Keratinocyte (primary cell): ENCODE measurements around the gene TRAF3. TPM values are rescaled to one million over a fixed set of nuclear protein-coding genes. Genes with fewer than 3 reads are reported as not detected.
A peak's percentile ranks its signal among the peaks of the same experiment; 100 is the strongest.
"Not testable (repeated sequence)": the region's sequence is repeated elsewhere in the genome, so short reads cannot be mapped to it uniquely, and the experiment has no call there.

Experiments
- DNase-seq: peaks from one replicate; pipeline ENCODE4 v3.0.0-alpha.2; 2011; ENCODE audit warnings: low read depth, missing footprints, low spot score
- FAIRE-seq: peaks from 2 replicates; lab custom pipeline; 2011; peaks lifted over from hg19 to GRCh38; lab: Jason Lieb, UNC
- H2AFZ ChIP-seq: 2 replicates; pipeline ENCODE4 v1.6.0; 2012; ENCODE audit warnings: low read length, control low read depth, inconsistent platforms; ENCODE audit not compliant: control insufficient read depth
- H3K27ac ChIP-seq: 2 replicates; pipeline ENCODE4 v1.5.1; 2011; ENCODE audit warnings: low read length; ENCODE audit not compliant: control insufficient read depth, insufficient read depth
- H3K27me3 ChIP-seq: 3 replicates; pipeline ENCODE4 v1.6.0; 2011; ENCODE audit warnings: low read length; ENCODE audit not compliant: control insufficient read depth, insufficient read depth; ENCODE audit errors: extremely low read depth
- H3K36me3 ChIP-seq, 2 experiments: 2 replicates in 1 of 2; 3 replicates in 1 of 2; pipeline ENCODE4 v1.5.1; 2011; ENCODE audit warnings: low read length in 2 of 2, mild to moderate bottlenecking in 1 of 2; ENCODE audit not compliant: control insufficient read depth in 2 of 2, insufficient read depth in 2 of 2; ENCODE audit errors: extremely low read depth in 1 of 2
- H3K4me1 ChIP-seq: 3 replicates; pipeline ENCODE4 v1.5.1; 2011; ENCODE audit warnings: low read length; ENCODE audit not compliant: control insufficient read depth, insufficient read depth; ENCODE audit errors: extremely low read depth
- H3K4me2 ChIP-seq: 3 replicates; pipeline ENCODE4 v1.6.0; 2011; ENCODE audit warnings: low read depth, low read length; ENCODE audit not compliant: control insufficient read depth, insufficient read depth; ENCODE audit errors: extremely low read depth
- H3K4me3 ChIP-seq, 3 experiments: fragments of 200-600 bp in 1 of 3; sonication (generic) in 1 of 3; 2 replicates in 2 of 3; 3 replicates in 1 of 3; pipeline ENCODE4 v1.5.1; 2011 to 2016; ENCODE audit warnings: low read length in 3 of 3, mild to moderate bottlenecking in 3 of 3, control low read depth in 2 of 3, inconsistent platforms in 1 of 3, low read depth in 1 of 3, mixed read lengths in 1 of 3, mixed run types in 1 of 3, moderate library complexity in 1 of 3; ENCODE audit not compliant: control insufficient read depth in 2 of 3, insufficient read depth in 2 of 3; ENCODE audit errors: extremely low read depth in 1 of 3
- H3K79me2 ChIP-seq: 2 replicates; pipeline ENCODE4 v1.6.0; 2012; ENCODE audit warnings: low read length; ENCODE audit not compliant: control insufficient read depth, insufficient read depth
- H3K9ac ChIP-seq: 3 replicates; pipeline ENCODE4 v1.6.0; 2011; ENCODE audit warnings: low read length; ENCODE audit not compliant: control insufficient read depth, insufficient read depth; ENCODE audit errors: extremely low read depth
- H3K9me1 ChIP-seq: 3 replicates; pipeline ENCODE4 v1.6.0; 2011; ENCODE audit warnings: low read length; ENCODE audit not compliant: control insufficient read depth, insufficient read depth; ENCODE audit errors: extremely low read depth
- H3K9me3 ChIP-seq: 2 replicates; pipeline ENCODE4 v1.5.1; 2012; ENCODE audit warnings: low read depth, low read length; ENCODE audit not compliant: control insufficient read depth
- H4K20me1 ChIP-seq: 3 replicates; pipeline ENCODE4 v1.6.0; 2011; ENCODE audit warnings: low read length; ENCODE audit not compliant: control insufficient read depth, insufficient read depth; ENCODE audit errors: extremely low read depth
- EZH2 ChIP-seq: IDR thresholded peaks from one replicate; pipeline ENCODE4 v1.6.1; 2012; ENCODE audit warnings: inconsistent platforms, mild to moderate bottlenecking, low read length, moderate library complexity
- dilution Hi-C: fragments of 300-500 bp; cut with MboI; formaldehyde crosslinking; loops from one replicate; pipeline ENCODE4 v1.7.0; 2020; ENCODE audit warnings: low sequenced_read_pairs; ENCODE audit not compliant: extremely low pct_ligation_motif_present
- polyA plus RNA-seq, 5 experiments: library from polyadenylated mRNA; depleted of rRNA in 3 of 5; stranded (reverse) in 3 of 5; stranded (forward) in 1 of 5; unstranded in 1 of 5; fragments of >200 nt; gene quantifications; 1 replicate in 1 of 5; 2 replicates in 3 of 5; 3 replicates in 1 of 5; pipeline versions ENCODE4 v1.2.1 to v1.2.3, GENCODE V29; 2011 to 2012; ENCODE audit warnings: missing spikeins in 2 of 5, low read depth in 1 of 5, low replicate concordance in 1 of 5
- TF ChIP-seq, protein P1 (sequence below), 3 experiments: IDR thresholded peaks in 1 of 3; conservative IDR thresholded peaks in 1 of 3; optimal IDR thresholded peaks in 1 of 3; 2 replicates in 2 of 3; 3 replicates in 1 of 3; pipeline versions ENCODE3 to v1.5.1; 2011; ENCODE audit warnings: low read length in 3 of 3, mild to moderate bottlenecking in 3 of 3, moderate library complexity in 2 of 3, control low read depth in 1 of 3, inconsistent platforms in 1 of 3; ENCODE audit not compliant: insufficient read depth in 2 of 3; ENCODE audit errors: extremely low read depth in 1 of 3

The TRAF3 gene
- polyA plus RNA-seq, 1 donor (not counting 4 experiments of a cell fraction or from before 2014, with no cell fraction given): 12.5 TPM

DNA sequence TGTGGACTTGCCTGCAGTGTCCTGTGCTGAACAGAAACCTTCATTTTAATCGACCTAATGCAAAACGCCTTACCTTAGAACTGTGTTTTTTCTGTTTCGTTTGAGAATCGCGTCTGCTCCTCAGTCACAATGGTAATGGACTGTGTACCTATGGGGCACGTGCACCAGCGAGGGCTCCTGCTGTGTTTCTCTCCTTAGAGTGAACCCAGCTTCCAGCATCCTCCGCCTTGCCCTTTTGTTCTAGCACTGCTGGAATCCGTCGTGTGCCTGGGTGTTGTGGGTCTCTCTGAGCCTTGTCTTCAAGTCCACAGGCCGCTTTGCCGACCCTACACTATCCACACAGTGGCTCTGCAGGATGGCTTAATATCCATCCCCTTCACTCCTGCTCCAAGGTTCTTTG, 148.9 kb downstream of the TRAF3 start:
- FAIRE-seq (no peak), DNase-seq (no peak)
- H3K9me1 ChIP-seq: no peaks in the 10 kb centered on the region
- no peak overlapping the region for H3K4me3 ChIP-seq
- H2AFZ ChIP-seq: no peak overlapping the region
- no peak for TF ChIP-seq EZH2
- TF ChIP-seq, protein P1, sequence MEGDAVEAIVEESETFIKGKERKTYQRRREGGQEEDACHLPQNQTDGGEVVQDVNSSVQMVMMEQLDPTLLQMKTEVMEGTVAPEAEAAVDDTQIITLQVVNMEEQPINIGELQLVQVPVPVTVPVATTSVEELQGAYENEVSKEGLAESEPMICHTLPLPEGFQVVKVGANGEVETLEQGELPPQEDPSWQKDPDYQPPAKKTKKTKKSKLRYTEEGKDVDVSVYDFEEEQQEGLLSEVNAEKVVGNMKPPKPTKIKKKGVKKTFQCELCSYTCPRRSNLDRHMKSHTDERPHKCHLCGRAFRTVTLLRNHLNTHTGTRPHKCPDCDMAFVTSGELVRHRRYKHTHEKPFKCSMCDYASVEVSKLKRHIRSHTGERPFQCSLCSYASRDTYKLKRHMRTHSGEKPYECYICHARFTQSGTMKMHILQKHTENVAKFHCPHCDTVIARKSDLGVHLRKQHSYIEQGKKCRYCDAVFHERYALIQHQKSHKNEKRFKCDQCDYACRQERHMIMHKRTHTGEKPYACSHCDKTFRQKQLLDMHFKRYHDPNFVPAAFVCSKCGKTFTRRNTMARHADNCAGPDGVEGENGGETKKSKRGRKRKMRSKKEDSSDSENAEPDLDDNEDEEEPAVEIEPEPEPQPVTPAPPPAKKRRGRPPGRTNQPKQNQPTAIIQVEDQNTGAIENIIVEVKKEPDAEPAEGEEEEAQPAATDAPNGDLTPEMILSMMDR (optimal IDR thresholded peaks at IDR 0.05 in 1 of 3, IDR thresholded peaks at IDR 0.05 in 1 of 3, conservative IDR thresholded peaks at IDR 0.05 in 1 of 3; ENCODE audit: extremely low read depth in 1 of 3, insufficient read depth in 2 of 3, low read length in 3 of 3): no peak
- H3K4me1 ChIP-seq: peaks cover 22% of the 10 kb centered on the region
- H3K9me3 ChIP-seq: peaks cover 1% of the 10 kb centered on the region
- H3K9ac ChIP-seq: no peak overlapping the region
- peaks cover 48% of the 10 kb centered on the region for H3K27me3 ChIP-seq
- H3K27ac ChIP-seq: no peak overlapping the region
- no peaks in the 10 kb centered on the region for H4K20me1 ChIP-seq
- H3K79me2 ChIP-seq: no peaks in the 10 kb centered on the region
- no peaks in the 10 kb centered on the region for H3K36me3 ChIP-seq
- no peak overlapping the region for H3K4me2 ChIP-seq
- dilution Hi-C loops: no loop called here

DNA sequence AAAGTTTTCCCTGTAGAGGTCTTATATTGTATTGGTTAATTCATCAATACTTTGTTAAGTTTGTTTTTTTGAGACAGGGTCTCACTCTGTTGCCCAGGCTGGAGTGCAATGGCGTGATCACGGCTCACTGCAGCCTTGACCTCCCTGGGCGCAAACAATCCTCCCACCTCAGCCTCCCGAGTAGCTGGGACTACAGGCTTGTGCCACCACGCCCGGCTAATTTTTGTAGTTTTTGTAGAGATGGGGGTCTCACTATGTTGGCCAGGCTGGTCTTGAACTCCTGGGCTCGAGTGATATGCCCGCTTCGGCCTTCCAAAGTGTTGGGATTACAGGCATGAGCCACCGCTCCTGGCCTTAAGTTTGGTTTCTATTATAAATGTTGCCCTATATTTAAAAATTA, 149.6 kb downstream of the TRAF3 start:
- H3K4me3 ChIP-seq: peak overlapping the region in 1 of 3 experiments; percentile 64
- H3K4me2 ChIP-seq: peak overlapping the region; percentile 90
- H3K79me2 ChIP-seq, H3K9me3 ChIP-seq, FAIRE-seq, H3K36me3 ChIP-seq, H3K9ac ChIP-seq, DNase-seq, H3K9me1 ChIP-seq, H2AFZ ChIP-seq, dilution Hi-C loops, H3K27ac ChIP-seq, H4K20me1 ChIP-seq: not testable (repeated sequence)
- H3K27me3 ChIP-seq: peaks cover 47% of the 10 kb centered on the region
- H3K4me1 ChIP-seq: peaks cover 22% of the 10 kb centered on the region

DNA sequence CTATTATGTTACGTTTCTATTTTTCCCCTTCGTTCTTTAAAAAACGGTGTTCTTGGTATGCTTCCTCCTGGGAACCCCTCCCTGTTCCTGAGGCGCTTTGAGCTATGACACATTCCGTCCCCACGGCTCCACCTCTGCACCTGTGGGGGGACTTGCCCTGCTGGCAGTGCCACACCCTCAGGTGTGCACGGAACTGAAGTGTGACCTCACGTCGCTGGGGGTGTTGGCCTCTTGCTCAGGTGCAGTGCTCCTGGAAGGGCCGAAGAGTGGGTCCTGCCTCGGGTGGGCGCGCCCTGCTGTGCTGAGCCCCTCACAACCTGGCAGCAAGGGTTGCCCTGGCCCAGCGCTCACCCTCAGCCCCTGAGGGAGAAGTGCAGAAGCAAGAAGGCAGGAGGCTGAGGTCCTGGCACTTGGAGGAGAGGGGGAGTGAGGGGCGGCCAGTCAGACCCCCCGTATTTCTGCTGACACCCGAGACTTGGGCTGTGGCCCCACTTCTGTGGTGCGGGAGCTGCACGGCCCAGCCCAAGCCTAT, 150.2 kb downstream of the TRAF3 start:
- H3K9me1 ChIP-seq: no peaks in the 10 kb centered on the region
- dilution Hi-C loops: no loop called here
- H3K4me3 ChIP-seq: peak overlapping the region; percentile 29 to 64 (median 59)
- H3K79me2 ChIP-seq: no peaks in the 10 kb centered on the region
- peaks cover 3% of the 10 kb centered on the region for H4K20me1 ChIP-seq
- H3K9ac ChIP-seq: peak overlapping the region; percentile 76
- peaks cover 0 to 2% of the 10 kb centered on the region in 2 experiments for H3K36me3 ChIP-seq
- H3K4me2 ChIP-seq: peak overlapping the region; percentile 90
- H2AFZ ChIP-seq: no peak overlapping the region
- H3K27ac ChIP-seq: no peak overlapping the region
- FAIRE-seq (peak; percentile 91), DNase-seq (peak; percentile 67)
- peaks cover 22% of the 10 kb centered on the region for H3K4me1 ChIP-seq
- no peaks in the 10 kb centered on the region for H3K9me3 ChIP-seq
- H3K27me3 ChIP-seq: peaks cover 41% of the 10 kb centered on the region
- TF ChIP-seq, protein P1 (optimal IDR thresholded peaks at IDR 0.05 in 1 of 3, IDR thresholded peaks at IDR 0.05 in 1 of 3, conservative IDR thresholded peaks at IDR 0.05 in 1 of 3; ENCODE audit: extremely low read depth in 1 of 3, insufficient read depth in 2 of 3, low read length in 3 of 3): no peak
- no peak for TF ChIP-seq EZH2
